ENCODE measurements around the gene PLEKHG2.
A peak's percentile ranks its signal among the peaks of the same experiment; 100 is the strongest.

PLEKHG2 gene

DNA sequence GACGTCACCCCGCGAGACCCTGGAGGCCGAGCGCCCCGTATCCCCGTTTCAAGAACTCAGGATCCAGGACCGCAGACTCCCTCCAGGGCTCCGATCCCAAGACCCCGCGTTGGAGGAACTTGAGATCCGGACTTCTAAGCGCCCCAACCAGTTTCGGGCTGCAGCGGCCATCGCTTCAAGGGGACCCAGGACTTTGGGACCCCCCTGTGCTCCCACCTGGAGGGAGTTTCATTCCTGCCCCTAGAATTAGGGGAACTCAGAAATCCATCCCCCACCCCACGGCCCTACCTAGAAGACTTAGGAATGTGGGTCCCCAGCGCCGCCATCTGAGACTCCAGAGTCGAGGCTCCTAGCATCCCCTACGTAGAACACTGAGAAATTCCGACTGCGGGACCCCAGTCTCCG, 400 bp downstream of the PLEKHG2 start:
- Histone ChIP-seq H3K27me3 (ENCODE audit: insufficient read depth, low read length) (no peaks in the 10 kb centered on the region), H3K9me3 (ENCODE audit: insufficient read depth, low read depth, low read length) (no peaks in the 10 kb centered on the region), H3K9ac (ENCODE audit: low read length) (peak overlapping the region; percentile 97), H3K4me2 (ENCODE audit: low read length) (peak overlapping the region; percentile 73), H3K14ac (ENCODE audit: low read length) (peak overlapping the region; percentile 97), H3K18ac (ENCODE audit: low read length) (peak overlapping the region; percentile 98), H3K4ac (ENCODE audit: low read depth, low read length) (peak overlapping the region; percentile 97), H4K12ac (ENCODE audit: low read depth, low read length) (peak overlapping the region; percentile 95), H2AFZ (ENCODE audit: insufficient read depth, low read length, poor library complexity) (peak overlapping the region; percentile 61), H4K91ac (ENCODE audit: low read depth, low read length) (peak overlapping the region; percentile 99), H3K79me2 (ENCODE audit: control insufficient read depth, insufficient read depth, low read length, poor library complexity) (peaks cover 35% of the 10 kb centered on the region), H3K79me1 (ENCODE audit: low read length) (peaks cover 30% of the 10 kb centered on the region), H3K36me3 (ENCODE audit: control insufficient read depth in 1 of 2, insufficient read depth in 2 of 2, low read length in 2 of 2) (peaks cover 38 to 39% of the 10 kb centered on the region in 2 experiments), H3K23ac (ENCODE audit: low read length) (no peak overlapping the region), H2BK120ac (ENCODE audit: insufficient read depth, low read length, poor library complexity) (peak overlapping the region; percentile 94), H2AK5ac (ENCODE audit: low read length) (peak overlapping the region; percentile 95), H3K4me3 (ENCODE audit: low read depth, low read length) (peak overlapping the region; percentile 80), H2BK5ac (ENCODE audit: low read depth, low read length, poor library complexity) (peak overlapping the region; percentile 95), H2BK12ac (ENCODE audit: low read length) (peak overlapping the region; percentile 59), H3K4me1 (ENCODE audit: control insufficient read depth in 1 of 2, insufficient read depth in 2 of 2, low read length in 2 of 2) (peaks cover 27 to 32% of the 10 kb centered on the region in 2 experiments), H3K27ac (ENCODE audit: low read depth, low read length) (peak overlapping the region; percentile 86), H4K8ac (ENCODE audit: low read depth, low read length) (peak overlapping the region; percentile 91)
- no peak for DNase-seq
- no CpG with 5 or more reads among the region's 24 CpGs for WGBS (ENCODE audit: extremely low coverage, insufficient coverage, insufficient read length)

DNA sequence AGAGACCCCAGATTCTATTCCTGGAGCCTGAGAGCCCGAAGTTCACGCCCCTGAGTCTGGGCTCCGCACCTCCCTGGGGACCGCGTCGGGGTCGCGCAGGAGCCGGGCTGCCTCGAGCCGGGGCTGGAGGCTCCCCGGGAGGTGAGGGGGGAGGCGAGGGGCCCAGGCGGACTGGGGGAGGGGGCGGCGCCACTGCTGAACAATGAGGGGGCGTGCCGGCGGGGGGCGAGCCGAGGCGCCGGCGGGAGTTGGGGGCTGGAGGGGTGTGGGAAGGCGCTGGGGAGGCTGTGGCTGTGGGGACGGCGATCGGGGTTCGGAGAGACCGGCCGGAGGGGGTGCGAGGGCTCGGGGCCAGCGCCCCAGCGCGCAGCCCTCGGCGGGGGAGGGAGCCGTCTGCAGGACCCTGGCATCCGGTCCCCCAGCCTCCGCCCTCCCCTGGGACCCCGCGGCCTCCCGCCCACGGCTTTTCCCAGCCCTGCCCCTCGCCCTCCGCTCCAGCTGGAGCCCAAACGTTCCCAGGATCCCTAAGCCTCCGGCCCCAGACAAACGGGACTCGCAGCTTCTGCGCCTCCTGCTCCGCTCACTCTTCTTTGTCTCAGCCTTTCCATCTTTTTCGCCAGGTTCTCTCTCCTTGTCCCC, 922 bp downstream of the PLEKHG2 start:
- no peak overlapping the region for H3K23ac ChIP-seq (ENCODE audit: low read length)
- H3K9me3 ChIP-seq (ENCODE audit: insufficient read depth, low read depth, low read length) = no peaks in the 10 kb centered on the region
- H3K4me3 ChIP-seq (ENCODE audit: low read depth, low read length) = peak overlapping the region; percentile 80
- H4K12ac ChIP-seq (ENCODE audit: low read depth, low read length) = peak overlapping the region; percentile 95
- peak overlapping the region; percentile 97 for H3K14ac ChIP-seq (ENCODE audit: low read length)
- H3K27me3 ChIP-seq (ENCODE audit: insufficient read depth, low read length) = no peaks in the 10 kb centered on the region
- H3K9ac ChIP-seq (ENCODE audit: low read length) = peak overlapping the region; percentile 97
- WGBS (ENCODE audit: extremely low coverage, insufficient coverage, insufficient read length) = no CpG with 5 or more reads among the region's 54 CpGs
- peak overlapping the region; percentile 73 for H3K4me2 ChIP-seq (ENCODE audit: low read length)
- peak overlapping the region; percentile 86 for H3K27ac ChIP-seq (ENCODE audit: low read depth, low read length)
- peak overlapping the region; percentile 61 for H2AFZ ChIP-seq (ENCODE audit: insufficient read depth, low read length, poor library complexity)
- peak overlapping the region; percentile 98 for H3K18ac ChIP-seq (ENCODE audit: low read length)
- peaks cover 28% of the 10 kb centered on the region for H3K79me1 ChIP-seq (ENCODE audit: low read length)
- peaks cover 30% of the 10 kb centered on the region for H3K79me2 ChIP-seq (ENCODE audit: control insufficient read depth, insufficient read depth, low read length, poor library complexity)
- H3K36me3 ChIP-seq (ENCODE audit: control insufficient read depth in 1 of 2, insufficient read depth in 2 of 2, low read length in 2 of 2) = peaks cover 36 to 37% of the 10 kb centered on the region in 2 experiments
- H4K8ac ChIP-seq (ENCODE audit: low read depth, low read length) = peak overlapping the region; percentile 91
- H2BK5ac ChIP-seq (ENCODE audit: low read depth, low read length, poor library complexity) = peak overlapping the region; percentile 95
- H2BK120ac ChIP-seq (ENCODE audit: insufficient read depth, low read length, poor library complexity) = peak overlapping the region; percentile 94
- H3K4me1 ChIP-seq (ENCODE audit: control insufficient read depth in 1 of 2, insufficient read depth in 2 of 2, low read length in 2 of 2) = peaks cover 23 to 28% of the 10 kb centered on the region in 2 experiments
- peak overlapping the region; percentile 95 for H2AK5ac ChIP-seq (ENCODE audit: low read length)
- peak overlapping the region; percentile 97 for H3K4ac ChIP-seq (ENCODE audit: low read depth, low read length)
- H2BK12ac ChIP-seq (ENCODE audit: low read length) = peak overlapping the region; percentile 59
- peak overlapping the region; percentile 99 for H4K91ac ChIP-seq (ENCODE audit: low read depth, low read length)
- DNase-seq = peak in 1 of 2 donors; percentile 50

DNA sequence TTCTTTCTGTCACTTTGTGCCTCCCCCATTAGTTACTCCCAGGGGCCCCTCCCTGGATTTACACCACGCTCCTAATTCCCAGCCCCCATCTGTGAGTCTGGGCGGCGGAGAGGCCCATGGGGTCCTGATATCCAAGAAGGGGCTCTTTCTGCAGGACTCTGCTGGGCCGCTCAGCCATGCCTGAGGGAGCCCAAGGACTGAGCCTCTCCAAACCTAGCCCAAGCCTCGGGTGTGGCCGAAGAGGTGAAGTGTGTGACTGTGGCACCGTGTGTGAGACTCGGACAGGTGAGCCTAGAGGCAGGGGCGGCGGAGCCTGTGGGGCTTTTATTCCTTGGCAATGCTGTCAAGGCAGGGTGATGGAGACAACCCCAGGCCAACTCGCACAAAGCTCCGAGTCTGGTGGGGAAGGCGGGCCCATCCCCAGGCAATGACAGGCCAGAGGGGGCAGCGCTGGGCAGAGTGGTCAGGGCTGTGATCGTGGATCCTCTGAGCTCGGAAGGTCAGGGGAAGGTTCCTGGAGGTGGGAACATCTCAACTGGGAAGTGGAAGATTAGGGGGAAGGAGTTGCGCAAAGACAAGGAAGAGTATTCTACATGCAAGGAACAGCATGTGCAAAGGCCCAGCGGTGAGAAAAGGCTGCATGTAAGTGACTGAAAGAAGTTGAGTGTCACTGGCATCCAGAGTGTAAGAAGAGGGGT, 1.6 kb downstream of the PLEKHG2 start:
- H3K4me3 ChIP-seq (ENCODE audit: low read depth, low read length) = peak overlapping the region; percentile 80
- H3K18ac ChIP-seq (ENCODE audit: low read length) = peak overlapping the region; percentile 37
- peak overlapping the region; percentile 68 for H3K9ac ChIP-seq (ENCODE audit: low read length)
- H3K14ac ChIP-seq (ENCODE audit: low read length) = peak overlapping the region; percentile 49
- no peak overlapping the region for H3K23ac ChIP-seq (ENCODE audit: low read length)
- no peak overlapping the region for H2BK12ac ChIP-seq (ENCODE audit: low read length)
- H4K12ac ChIP-seq (ENCODE audit: low read depth, low read length) = peak overlapping the region; percentile 30
- peak overlapping the region; percentile 99 for H4K91ac ChIP-seq (ENCODE audit: low read depth, low read length)
- H3K36me3 ChIP-seq (ENCODE audit: control insufficient read depth in 1 of 2, insufficient read depth in 2 of 2, low read length in 2 of 2) = peaks cover 38 to 39% of the 10 kb centered on the region in 2 experiments
- no peaks in the 10 kb centered on the region for H3K27me3 ChIP-seq (ENCODE audit: insufficient read depth, low read length)
- H3K9me3 ChIP-seq (ENCODE audit: insufficient read depth, low read depth, low read length) = no peaks in the 10 kb centered on the region
- peak overlapping the region; percentile 73 for H3K4me2 ChIP-seq (ENCODE audit: low read length)
- H3K4ac ChIP-seq (ENCODE audit: low read depth, low read length) = peak overlapping the region; percentile 23
- H3K27ac ChIP-seq (ENCODE audit: low read depth, low read length) = peak overlapping the region; percentile 86
- peaks cover 27% of the 10 kb centered on the region for H3K79me2 ChIP-seq (ENCODE audit: control insufficient read depth, insufficient read depth, low read length, poor library complexity)
- peaks cover 28% of the 10 kb centered on the region for H3K79me1 ChIP-seq (ENCODE audit: low read length)
- peak overlapping the region; percentile 57 for H4K8ac ChIP-seq (ENCODE audit: low read depth, low read length)
- H2AFZ ChIP-seq (ENCODE audit: insufficient read depth, low read length, poor library complexity) = no peak overlapping the region
- H2BK120ac ChIP-seq (ENCODE audit: insufficient read depth, low read length, poor library complexity) = peak overlapping the region; percentile 50
- H3K4me1 ChIP-seq (ENCODE audit: control insufficient read depth in 1 of 2, insufficient read depth in 2 of 2, low read length in 2 of 2) = peaks cover 18 to 23% of the 10 kb centered on the region in 2 experiments
- peak overlapping the region; percentile 74 for H2BK5ac ChIP-seq (ENCODE audit: low read depth, low read length, poor library complexity)
- H2AK5ac ChIP-seq (ENCODE audit: low read length) = no peak overlapping the region
- no CpG with 5 or more reads among the region's 18 CpGs for WGBS (ENCODE audit: extremely low coverage, insufficient coverage, insufficient read length)
- DNase-seq = no peak

DNA sequence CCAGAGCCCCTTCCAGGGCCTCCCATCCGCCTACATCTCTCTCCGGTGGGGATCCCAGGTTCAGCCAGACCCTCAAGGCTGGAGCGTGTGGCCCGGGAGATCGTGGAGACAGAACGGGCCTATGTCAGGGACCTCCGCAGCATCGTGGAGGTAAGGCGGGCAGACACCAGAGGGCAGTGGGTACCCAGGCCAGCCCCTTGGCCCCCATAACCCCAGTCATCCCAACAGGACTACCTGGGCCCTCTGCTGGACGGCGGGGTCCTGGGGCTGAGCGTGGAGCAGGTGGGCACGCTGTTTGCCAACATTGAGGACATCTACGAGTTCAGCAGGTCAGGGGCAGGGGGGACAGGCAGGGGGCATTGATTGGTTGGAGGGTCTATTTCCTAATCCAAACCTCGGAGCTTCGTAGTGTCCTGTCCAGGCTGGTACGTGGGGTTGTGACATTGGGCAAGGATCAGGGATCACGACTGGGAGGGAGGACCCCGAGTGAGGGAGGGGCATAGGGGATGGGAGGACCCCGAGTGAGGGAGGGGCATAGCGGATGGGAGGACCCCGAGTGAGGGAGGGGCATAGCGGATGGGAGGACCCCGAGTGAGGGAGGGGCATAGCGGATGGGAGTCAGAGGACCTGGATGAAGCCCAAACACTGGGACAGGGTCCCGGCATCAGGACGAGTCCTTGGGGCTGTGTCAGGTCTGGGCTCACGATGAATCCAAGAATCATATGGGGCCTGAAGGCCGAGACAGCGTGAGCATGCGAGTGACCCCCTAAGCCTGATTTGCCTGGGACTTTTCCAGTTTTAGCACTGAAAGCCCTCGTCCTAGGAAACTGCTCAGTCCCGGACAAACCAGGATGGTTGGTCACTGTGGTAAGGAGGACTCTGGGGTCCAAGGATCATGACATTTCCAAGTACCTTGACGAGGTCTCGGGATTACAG, 2.9 kb downstream of the PLEKHG2 start:
- Histone ChIP-seq H2AFZ (ENCODE audit: insufficient read depth, low read length, poor library complexity) (no peak overlapping the region), H4K8ac (ENCODE audit: low read depth, low read length) (no peak overlapping the region), H3K14ac (ENCODE audit: low read length) (peak overlapping the region; percentile 20), H4K91ac (ENCODE audit: low read depth, low read length) (no peak overlapping the region), H3K4me2 (ENCODE audit: low read length) (peak overlapping the region; percentile 73), H3K4me3 (ENCODE audit: low read depth, low read length) (peak overlapping the region; percentile 40), H4K12ac (ENCODE audit: low read depth, low read length) (no peak overlapping the region), H3K27me3 (ENCODE audit: insufficient read depth, low read length) (no peaks in the 10 kb centered on the region), H2AK5ac (ENCODE audit: low read length) (no peak overlapping the region), H2BK5ac (ENCODE audit: low read depth, low read length, poor library complexity) (no peak overlapping the region), H3K79me2 (ENCODE audit: control insufficient read depth, insufficient read depth, low read length, poor library complexity) (peaks cover 20% of the 10 kb centered on the region), H3K4ac (ENCODE audit: low read depth, low read length) (peak overlapping the region; percentile 53), H3K9ac (ENCODE audit: low read length) (no peak overlapping the region), H3K27ac (ENCODE audit: low read depth, low read length) (no peak overlapping the region), H3K36me3 (ENCODE audit: control insufficient read depth in 1 of 2, insufficient read depth in 2 of 2, low read length in 2 of 2) (peaks cover 46 to 50% of the 10 kb centered on the region in 2 experiments), H3K79me1 (ENCODE audit: low read length) (peaks cover 19% of the 10 kb centered on the region), H3K18ac (ENCODE audit: low read length) (peak overlapping the region; percentile 19), H3K4me1 (ENCODE audit: control insufficient read depth in 1 of 2, insufficient read depth in 2 of 2, low read length in 2 of 2) (peaks cover 18 to 20% of the 10 kb centered on the region in 2 experiments), H2BK120ac (ENCODE audit: insufficient read depth, low read length, poor library complexity) (no peak overlapping the region), H3K9me3 (ENCODE audit: insufficient read depth, low read depth, low read length) (no peaks in the 10 kb centered on the region), H2BK12ac (ENCODE audit: low read length) (no peak overlapping the region), H3K23ac (ENCODE audit: low read length) (no peak overlapping the region)
- no peak for DNase-seq
- WGBS (ENCODE audit: extremely low coverage, insufficient coverage, insufficient read length) = no CpG with 5 or more reads among the region's 35 CpGs
